GM23248 (cell line): ENCODE results near the gene PLCG1. TPM values are rescaled to one million over a fixed set of nuclear protein-coding genes. Genes with fewer than 3 reads are reported as not detected.

Experiments
- DNase-seq: peaks from one replicate; pipeline ENCODE4 v3.0.0-alpha.2; 2015
- H2AFZ ChIP-seq: fragments of 200-600 bp; sonication (generic); 2 replicates; pipeline ENCODE4 v1.6.1; 2016; ENCODE audit warnings: antibody characterized with exemption
- H3F3A ChIP-seq: fragments of 200-600 bp; sonication (generic); 2 replicates; pipeline ENCODE4 v1.6.1; 2016; ENCODE audit warnings: mild to moderate bottlenecking, antibody characterized with exemption, mixed run types; ENCODE audit not compliant: insufficient read depth
- H3K27ac ChIP-seq: fragments of 200-600 bp; sonication (generic); 2 replicates; pipeline ENCODE4 v1.5.1; 2016; ENCODE audit warnings: mild to moderate bottlenecking
- H3K27me3 ChIP-seq: fragments of 200-600 bp; sonication (generic); replicated peaks from 2 replicates; pipeline ENCODE4 v1.6.1; 2016; ENCODE audit warnings: mild to moderate bottlenecking; ENCODE audit not compliant: insufficient read depth
- H3K36me3 ChIP-seq: fragments of 200-600 bp; sonication (generic); 2 replicates; pipeline ENCODE4 v1.6.1; 2016; ENCODE audit warnings: low read depth, mild to moderate bottlenecking
- H3K4me1 ChIP-seq: fragments of 200-600 bp; sonication (generic); 2 replicates; pipeline ENCODE4 v1.6.1; 2016; ENCODE audit warnings: mild to moderate bottlenecking; ENCODE audit not compliant: insufficient read depth
- H3K4me2 ChIP-seq: fragments of 200-600 bp; sonication (generic); one replicate; pipeline ENCODE4 v1.6.1; 2016; ENCODE audit warnings: mild to moderate bottlenecking; ENCODE audit not compliant: unreplicated experiment
- H3K4me3 ChIP-seq: fragments of 200-600 bp; sonication (generic); 2 replicates; pipeline ENCODE4 v1.5.1; 2016; ENCODE audit warnings: mild to moderate bottlenecking
- H3K79me2 ChIP-seq: fragments of 200-600 bp; sonication (generic); 2 replicates; pipeline ENCODE4 v1.6.1; 2016; ENCODE audit warnings: mild to moderate bottlenecking; ENCODE audit not compliant: insufficient read depth
- H3K9ac ChIP-seq: fragments of 200-600 bp; sonication (generic); 2 replicates; pipeline ENCODE4 v1.6.1; 2016; ENCODE audit warnings: mild to moderate bottlenecking
- H3K9me2 ChIP-seq: fragments of 200-600 bp; sonication (generic); 2 replicates; pipeline ENCODE4 v1.6.1; 2016; ENCODE audit warnings: mixed run types, mild to moderate bottlenecking, moderate library complexity; ENCODE audit not compliant: insufficient read depth
- H3K9me3 ChIP-seq: fragments of 200-600 bp; sonication (generic); one replicate; pipeline ENCODE4 v1.6.1; 2017; ENCODE audit warnings: low read depth
- H4K20me1 ChIP-seq: fragments of 200-600 bp; sonication (generic); 2 replicates; pipeline ENCODE4 v1.6.0; 2016; ENCODE audit not compliant: insufficient read depth
- EZH2 ChIP-seq: fragments of 200-600 bp; sonication (generic); IDR thresholded peaks from 2 replicates; pipeline ENCODE4 v1.6.1; 2018; ENCODE audit warnings: antibody characterized with exemption, mild to moderate bottlenecking; ENCODE audit not compliant: insufficient read depth, poor library complexity, severe bottlenecking
- EZH2phosphoT487 ChIP-seq: fragments of 200-600 bp; sonication (generic); IDR thresholded peaks from 2 replicates; pipeline ENCODE4 v1.6.1; 2018; ENCODE audit warnings: antibody characterized with exemption, moderate library complexity, mild to moderate bottlenecking, low read depth; ENCODE audit not compliant: insufficient read depth
- WGBS, 2 experiments: methylation state at CpG; one replicate each; pipeline ENCODE4 v1.1.6; 2015 to 2017; ENCODE audit warnings: low lambda C conversion rate in 2 of 2, low coverage in 1 of 2; ENCODE audit errors: missing lambda C conversion rate in 2 of 2; 5-methylcytosine and 5-hydroxymethylcytosine counted together
- in situ Hi-C: fragments of 300-500 bp; cut with MboI; formaldehyde crosslinking; loops from 2 replicates; pipeline ENCODE4 v1.15.0; 2020
- polyA plus RNA-seq: library from polyadenylated mRNA; unstranded; fragments of >200 nt; fragmentation: Nextera tagmentation; extraction: Ambion mirVana; gene quantifications from 2 replicates; pipeline ENCODE4 v1.2.1, GENCODE V29; 2016
- total RNA-seq: library from RNA; depleted of rRNA; stranded (reverse); fragments of >200 nt; shearing (Covaris generic); gene quantifications from 2 replicates; pipeline ENCODE4 v1.2.3, GENCODE V29; 2014

PLCG1 gene
- total and polyA plus RNA-seq, 2 experiments from 2014 or later = 8.3 to 32.6 TPM

- H3K4me3 ChIP-seq = no peak overlapping the region
- in situ Hi-C loops = no loop called here
- H3K9me3 ChIP-seq = no peaks in the 10 kb centered on the region
- peaks cover 90% of the 10 kb centered on the region for H3K79me2 ChIP-seq
- H3K9me2 ChIP-seq = no peaks in the 10 kb centered on the region
- no peaks in the 10 kb centered on the region for H3K36me3 ChIP-seq
- H3K9ac ChIP-seq = no peak overlapping the region
- H3K27me3 ChIP-seq = no peaks in the 10 kb centered on the region
- no peak overlapping the region for H2AFZ ChIP-seq
- H3K27ac ChIP-seq = no peak overlapping the region
- no peak for DNase-seq
- no peak overlapping the region for H3K4me2 ChIP-seq
- 81 to 87% methylated on average over 8 of the region's 8 CpGs for WGBS, 2 experiments
- TF ChIP-seq EZH2 = no peak
- TF ChIP-seq EZH2phosphoT487 = no peak
- H3F3A ChIP-seq = no peaks in the 10 kb centered on the region
- H3K4me1 ChIP-seq = peaks cover 14% of the 10 kb centered on the region
- no peaks in the 10 kb centered on the region; the same call in 1 of the 2 replicates for H4K20me1 ChIP-seq
Observed at GRCh38 chr20:41154436-41155176, 17.3 kb downstream of the PLCG1 start.

DNA sequence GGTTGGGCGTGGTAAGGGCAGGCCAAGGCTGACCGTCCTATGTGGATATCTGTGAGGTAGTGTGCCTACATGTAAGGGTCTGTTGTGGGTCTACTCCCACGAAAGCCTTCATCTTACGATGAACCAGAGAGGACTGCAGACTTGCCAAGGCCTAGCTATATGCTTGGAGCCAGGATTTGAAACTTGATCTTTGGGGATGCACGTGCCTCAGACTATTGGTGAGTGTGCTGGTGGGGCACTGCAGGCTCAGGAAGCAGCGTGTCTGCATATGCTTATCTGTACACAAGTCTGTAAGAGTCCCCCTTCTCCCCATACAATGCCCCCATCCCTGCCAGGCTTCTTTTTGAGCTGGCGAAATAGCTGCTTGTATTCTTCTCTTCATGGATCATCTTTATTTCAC is 17.9 kb downstream of the PLCG1 start:
- Histone ChIP-seq H3K9ac (no peak overlapping the region), H3K27me3 (no peaks in the 10 kb centered on the region), H3K27ac (no peak overlapping the region), H3K4me1 (0 out of 2 replicates have a peak, but pooled peaks cover 7% of the 10 kb centered on the region), H3K9me2 (no peaks in the 10 kb centered on the region), H3K4me2 (no peak overlapping the region), H3F3A (no peaks in the 10 kb centered on the region), H2AFZ (no peak overlapping the region), H3K36me3 (no peaks in the 10 kb centered on the region), H3K9me3 (no peaks in the 10 kb centered on the region), H3K4me3 (no peak overlapping the region), H4K20me1 (no peaks in the 10 kb centered on the region; the same call in 1 of the 2 replicates), H3K79me2 (peaks cover 83% of the 10 kb centered on the region)
- in situ Hi-C loops = no loop called here
- no peak for DNase-seq
- TF ChIP-seq EZH2 (no peak), EZH2phosphoT487 (no peak)
- WGBS, 2 experiments = 89 to 93% methylated on average over 7 of the region's 7 CpGs

DNA sequence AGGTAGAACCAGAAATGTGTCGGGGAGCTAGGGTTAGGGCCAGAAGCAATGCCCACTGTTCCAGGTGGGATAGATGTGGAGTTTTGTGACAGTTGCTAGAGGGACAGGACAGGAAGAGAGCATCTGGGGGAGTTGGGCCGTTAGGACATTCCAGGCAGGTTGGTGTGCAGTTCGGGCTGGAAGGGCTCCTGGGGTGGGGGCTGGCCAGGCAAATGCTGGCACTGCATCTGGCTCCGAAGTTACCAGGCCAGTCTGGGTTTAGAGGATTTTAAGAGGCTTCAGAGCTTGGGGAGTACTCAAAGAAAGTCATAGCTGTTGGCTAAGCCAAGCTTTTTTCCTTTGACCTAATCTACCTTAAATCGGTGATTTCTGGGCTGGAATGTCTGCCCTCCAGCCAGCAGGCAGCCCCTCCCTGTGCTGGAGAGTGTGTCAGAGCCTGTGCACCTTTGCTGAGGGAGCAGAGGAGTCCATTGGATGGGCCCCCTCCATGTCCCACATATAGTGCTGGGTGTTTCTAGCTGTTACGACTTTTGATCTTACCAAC is 20.8 kb downstream of the PLCG1 start:
- H4K20me1 ChIP-seq = no peaks in the 10 kb centered on the region; the same call in 1 of the 2 replicates
- in situ Hi-C loops = no loop called here

GRCh38 chr20:41159547-41159946 is 22.2 kb downstream of the PLCG1 start:
- Histone ChIP-seq H3F3A (no peaks in the 10 kb centered on the region), H3K4me2 (no peak overlapping the region), H2AFZ (no peak overlapping the region), H3K9me3 (no peaks in the 10 kb centered on the region), H4K20me1 (no peaks in the 10 kb centered on the region; the same call in 1 of the 2 replicates), H3K4me3 (no peak overlapping the region), H3K9ac (no peak overlapping the region), H3K79me2 (peaks cover 41% of the 10 kb centered on the region), H3K27me3 (no peaks in the 10 kb centered on the region), H3K36me3 (no peaks in the 10 kb centered on the region; the same call in 1 of the 2 replicates), H3K4me1 (no peaks in the 10 kb centered on the region), H3K27ac (no peak overlapping the region), H3K9me2 (no peaks in the 10 kb centered on the region)
- WGBS, 2 experiments = 90 to 93% methylated on average over 10 of the region's 10 CpGs
- TF ChIP-seq EZH2phosphoT487 (no peak), EZH2 (no peak)
- in situ Hi-C loops = no loop called here
- no peak for DNase-seq

More for the DNA sequence above, 20.8 kb downstream of the PLCG1 start:
- Histone ChIP-seq H2AFZ (no peak overlapping the region), H3K4me3 (no peak overlapping the region), H3K79me2 (peaks cover 54% of the 10 kb centered on the region), H3K4me1 (no peaks in the 10 kb centered on the region), H3K4me2 (no peak overlapping the region), H3K27me3 (no peaks in the 10 kb centered on the region), H3K27ac (no peak overlapping the region), H3K9me2 (no peaks in the 10 kb centered on the region), H3K9me3 (no peaks in the 10 kb centered on the region), H3F3A (no peaks in the 10 kb centered on the region), H3K36me3 (no peaks in the 10 kb centered on the region), H3K9ac (no peak overlapping the region)
- WGBS, 2 experiments = 90 to 94% methylated on average over 6 of the region's 6 CpGs
- DNase-seq = no peak
- TF ChIP-seq EZH2phosphoT487 = no peak
- TF ChIP-seq EZH2 = no peak
